ENCODE measurements around the gene COX19.

DNA sequence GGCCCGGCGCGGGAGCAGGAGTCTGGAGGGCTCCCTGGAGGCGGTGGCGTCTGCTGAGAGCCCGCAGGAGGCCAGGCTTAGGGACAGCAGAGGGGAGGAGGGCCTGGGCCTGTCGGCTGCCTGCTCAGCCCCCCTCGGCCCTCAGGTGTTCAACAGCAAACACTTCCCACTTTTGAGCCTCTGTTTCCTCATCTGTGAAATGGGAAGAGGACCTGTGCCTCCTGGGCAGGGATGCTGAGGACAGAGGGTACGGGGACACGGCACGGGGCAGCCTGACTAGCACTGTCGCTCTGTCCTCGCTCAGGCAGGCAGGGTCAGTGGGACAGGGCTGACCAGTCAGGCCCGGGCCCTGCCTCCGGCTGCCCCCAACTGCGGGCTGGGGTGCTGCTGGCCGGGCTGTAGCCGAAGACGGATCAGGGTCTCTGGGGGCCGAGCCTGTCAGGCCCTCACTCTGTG is 8.3 kb upstream of the COX19 start:
- TF ChIP-seq, protein P1, sequence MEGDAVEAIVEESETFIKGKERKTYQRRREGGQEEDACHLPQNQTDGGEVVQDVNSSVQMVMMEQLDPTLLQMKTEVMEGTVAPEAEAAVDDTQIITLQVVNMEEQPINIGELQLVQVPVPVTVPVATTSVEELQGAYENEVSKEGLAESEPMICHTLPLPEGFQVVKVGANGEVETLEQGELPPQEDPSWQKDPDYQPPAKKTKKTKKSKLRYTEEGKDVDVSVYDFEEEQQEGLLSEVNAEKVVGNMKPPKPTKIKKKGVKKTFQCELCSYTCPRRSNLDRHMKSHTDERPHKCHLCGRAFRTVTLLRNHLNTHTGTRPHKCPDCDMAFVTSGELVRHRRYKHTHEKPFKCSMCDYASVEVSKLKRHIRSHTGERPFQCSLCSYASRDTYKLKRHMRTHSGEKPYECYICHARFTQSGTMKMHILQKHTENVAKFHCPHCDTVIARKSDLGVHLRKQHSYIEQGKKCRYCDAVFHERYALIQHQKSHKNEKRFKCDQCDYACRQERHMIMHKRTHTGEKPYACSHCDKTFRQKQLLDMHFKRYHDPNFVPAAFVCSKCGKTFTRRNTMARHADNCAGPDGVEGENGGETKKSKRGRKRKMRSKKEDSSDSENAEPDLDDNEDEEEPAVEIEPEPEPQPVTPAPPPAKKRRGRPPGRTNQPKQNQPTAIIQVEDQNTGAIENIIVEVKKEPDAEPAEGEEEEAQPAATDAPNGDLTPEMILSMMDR (IDR thresholded peaks at IDR 0.05) = no peak
- no peak for TF ChIP-seq POLR2AphosphoS5 (IDR thresholded peaks at IDR 0.05)
- TF ChIP-seq POLR2A (IDR thresholded peaks at IDR 0.05) = no peak
